Tibial nerve (tissue), 4 donors: ENCODE measurements around the gene ETV2. TPM values are rescaled to one million over a fixed set of nuclear protein-coding genes. Genes with fewer than 3 reads are reported as not detected.
"Not testable (repeated sequence)": the region's sequence is repeated elsewhere in the genome, so short reads cannot be mapped to it uniquely, and the experiment has no call there.

Source experiments
- DNase-seq, 2 donors: peaks; one replicate each; pipeline ENCODE4 v3.0.0-alpha.2; 2019; ENCODE audit warnings: low spot score in 2 of 2
- H3K27ac ChIP-seq, 4 donors: fragments of 200-600 bp; sonication (generic) in 3 of 4; one replicate each; pipeline ENCODE4 v1.5.1; 2017 to 2019; ENCODE audit warnings: mild to moderate bottlenecking in 1 of 4
- H3K27me3 ChIP-seq, 2 donors: fragments of 200-600 bp; sonication (generic) in 1 of 2; one replicate each; pipeline versions ENCODE4 v1.5.1 to v1.6.0; 2017 to 2019
- H3K36me3 ChIP-seq, 3 donors: fragments of 200-600 bp; sonication (generic); one replicate each; pipeline ENCODE4 v1.5.1; 2018 to 2019
- H3K4me1 ChIP-seq, 4 donors: fragments of 200-600 bp; sonication (generic) in 3 of 4; one replicate each; pipeline ENCODE4 v1.5.1; 2017 to 2019
- H3K4me3 ChIP-seq, 4 donors: fragments of 200-600 bp; sonication (generic) in 3 of 4; one replicate each; pipeline ENCODE4 v1.5.1; 2017 to 2019; ENCODE audit warnings: mild to moderate bottlenecking in 1 of 4, moderate library complexity in 1 of 4
- H3K9me3 ChIP-seq, 4 donors: fragments of 200-600 bp; sonication (generic) in 3 of 4; one replicate each; pipeline ENCODE4 v1.5.1; 2017 to 2019
- EP300 ChIP-seq, 2 donors: sonication (generic); formaldehyde crosslinking; IDR thresholded peaks; one replicate each; pipeline ENCODE4 v1.6.1; 2017; ENCODE audit warnings: antibody characterized with exemption in 2 of 2, mild to moderate bottlenecking in 1 of 2
- POLR2A ChIP-seq, 2 donors: fragments of 450-650 bp; IDR thresholded peaks; one replicate each; pipeline ENCODE4 v1.6.1; 2017; ENCODE audit warnings: antibody characterized with exemption in 2 of 2, mild to moderate bottlenecking in 2 of 2, moderate library complexity in 2 of 2
- whole genome bisulfite sequencing, 2 donors: methylation state at CpG; one replicate each; pipeline ENCODE4 v1.1.5; 2018; 5-methylcytosine and 5-hydroxymethylcytosine counted together
- total RNA-seq, 4 donors: library from RNA; depleted of rRNA; stranded (reverse); fragments of >200 nt; gene quantifications; one replicate each; pipeline ENCODE4 v1.1.0, GENCODE V29; 2016
- TF ChIP-seq, protein P1 (sequence below), 5 experiments: fragments of 200-600 bp in 3 of 5; fragments of 450-650 bp in 2 of 5; sonication (generic) in 3 of 5; IDR thresholded peaks; one replicate each; pipeline ENCODE4 v1.5.1; 2016 to 2019; ENCODE audit warnings: antibody characterized with exemption in 5 of 5, mild to moderate bottlenecking in 3 of 5, moderate library complexity in 2 of 5

ETV2 gene
- total RNA-seq, 4 donors from 2014 or later, result 0.84 to 2.2 TPM; not detected in 2

DNA sequence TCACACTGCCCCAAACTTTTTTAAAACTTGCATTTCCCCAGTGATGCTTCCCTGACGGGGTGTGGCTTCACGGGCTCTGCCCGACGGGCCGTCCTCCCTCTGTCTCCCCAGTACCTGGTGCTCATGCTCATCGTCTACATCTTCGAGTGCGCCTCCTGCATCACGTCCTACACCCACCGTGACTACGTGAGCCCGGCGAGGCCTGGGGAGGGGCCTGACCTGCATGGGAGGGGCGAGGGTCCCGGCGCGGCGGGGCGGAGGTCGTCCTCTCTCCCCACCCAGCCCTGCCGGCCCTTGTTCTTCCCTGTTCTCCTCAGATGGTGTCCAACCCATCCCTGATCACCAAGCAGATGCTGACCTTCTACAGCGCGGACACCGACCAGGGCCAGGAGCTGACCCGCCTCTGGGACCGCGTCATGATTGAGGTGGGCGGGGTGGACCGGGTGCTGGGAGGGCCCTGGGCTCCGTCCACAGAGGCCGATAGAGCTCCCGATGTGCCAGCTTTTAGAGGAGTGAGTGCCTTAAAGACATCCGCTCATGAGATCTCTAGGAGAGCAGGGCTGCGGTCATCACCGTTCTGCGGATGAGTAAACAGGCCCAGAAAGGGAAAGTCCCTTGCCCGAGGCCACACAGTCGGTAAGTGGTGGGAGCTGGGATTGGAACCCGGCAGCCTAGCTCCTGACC, 31.7 kb downstream of the ETV2 start:
- no peak for DNase-seq
- Histone ChIP-seq H3K27ac (no peak overlapping the region), H3K36me3 (no peaks in the 10 kb centered on the region), H3K4me3 (peak overlapping the region in 2 of 4 donors; percentile 15 to 20), H3K4me1 (peaks cover 0 to 6% (median 0%) of the 10 kb centered on the region in 4 donors), H3K9me3 (no peaks in the 10 kb centered on the region), H3K27me3 (peaks cover 0 to 47% of the 10 kb centered on the region in 2 donors)
- TF ChIP-seq POLR2A (IDR thresholded peaks at IDR 0.05) (no peak), EP300 (IDR thresholded peaks at IDR 0.05) (no peak)
- TF ChIP-seq, protein P1, sequence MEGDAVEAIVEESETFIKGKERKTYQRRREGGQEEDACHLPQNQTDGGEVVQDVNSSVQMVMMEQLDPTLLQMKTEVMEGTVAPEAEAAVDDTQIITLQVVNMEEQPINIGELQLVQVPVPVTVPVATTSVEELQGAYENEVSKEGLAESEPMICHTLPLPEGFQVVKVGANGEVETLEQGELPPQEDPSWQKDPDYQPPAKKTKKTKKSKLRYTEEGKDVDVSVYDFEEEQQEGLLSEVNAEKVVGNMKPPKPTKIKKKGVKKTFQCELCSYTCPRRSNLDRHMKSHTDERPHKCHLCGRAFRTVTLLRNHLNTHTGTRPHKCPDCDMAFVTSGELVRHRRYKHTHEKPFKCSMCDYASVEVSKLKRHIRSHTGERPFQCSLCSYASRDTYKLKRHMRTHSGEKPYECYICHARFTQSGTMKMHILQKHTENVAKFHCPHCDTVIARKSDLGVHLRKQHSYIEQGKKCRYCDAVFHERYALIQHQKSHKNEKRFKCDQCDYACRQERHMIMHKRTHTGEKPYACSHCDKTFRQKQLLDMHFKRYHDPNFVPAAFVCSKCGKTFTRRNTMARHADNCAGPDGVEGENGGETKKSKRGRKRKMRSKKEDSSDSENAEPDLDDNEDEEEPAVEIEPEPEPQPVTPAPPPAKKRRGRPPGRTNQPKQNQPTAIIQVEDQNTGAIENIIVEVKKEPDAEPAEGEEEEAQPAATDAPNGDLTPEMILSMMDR (IDR thresholded peaks at IDR 0.05), result no peak
- 6 to 8% methylated on average over 17 to 31 of the region's 39 CpGs for WGBS, 2 donors

DNA sequence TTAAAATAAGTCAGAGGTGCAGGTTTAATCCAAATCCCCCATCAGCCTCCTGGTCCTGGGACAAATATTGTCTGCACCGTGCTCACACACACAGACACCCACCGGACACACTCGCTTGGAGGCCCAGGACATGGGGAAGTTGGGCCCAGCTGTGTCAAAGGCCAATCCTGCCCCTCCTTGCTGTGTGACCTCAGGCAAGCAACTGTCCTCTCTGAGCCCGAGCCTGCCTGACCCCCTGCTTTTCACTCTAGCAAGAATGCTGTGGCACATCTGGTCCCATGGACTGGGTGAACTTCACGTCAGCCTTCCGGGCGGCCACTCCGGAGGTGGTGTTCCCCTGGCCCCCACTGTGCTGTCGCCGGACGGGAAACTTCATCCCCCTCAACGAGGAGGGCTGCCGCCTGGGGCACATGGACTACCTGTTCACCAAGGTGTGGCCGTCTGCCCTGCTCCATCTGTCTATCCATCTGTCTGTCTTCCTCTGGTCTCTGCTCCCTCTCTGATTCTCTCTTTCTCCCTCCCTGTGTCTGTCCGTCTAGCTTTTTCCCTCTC, 34.1 kb downstream of the ETV2 start:
- no peak for DNase-seq
- H3K36me3 ChIP-seq, result no peaks in the 10 kb centered on the region
- peaks cover 0 to 47% of the 10 kb centered on the region in 2 donors for H3K27me3 ChIP-seq
- H3K4me3 ChIP-seq, result no peak overlapping the region
- no peaks in the 10 kb centered on the region for H3K9me3 ChIP-seq
- 68 to 76% methylated on average over 15 of the region's 15 CpGs for WGBS, 2 donors
- TF ChIP-seq POLR2A (IDR thresholded peaks at IDR 0.05) (no peak), EP300 (IDR thresholded peaks at IDR 0.05) (no peak)
- no peak overlapping the region for H3K27ac ChIP-seq
- peaks cover 0 to 6% (median 0%) of the 10 kb centered on the region in 4 donors for H3K4me1 ChIP-seq

DNA sequence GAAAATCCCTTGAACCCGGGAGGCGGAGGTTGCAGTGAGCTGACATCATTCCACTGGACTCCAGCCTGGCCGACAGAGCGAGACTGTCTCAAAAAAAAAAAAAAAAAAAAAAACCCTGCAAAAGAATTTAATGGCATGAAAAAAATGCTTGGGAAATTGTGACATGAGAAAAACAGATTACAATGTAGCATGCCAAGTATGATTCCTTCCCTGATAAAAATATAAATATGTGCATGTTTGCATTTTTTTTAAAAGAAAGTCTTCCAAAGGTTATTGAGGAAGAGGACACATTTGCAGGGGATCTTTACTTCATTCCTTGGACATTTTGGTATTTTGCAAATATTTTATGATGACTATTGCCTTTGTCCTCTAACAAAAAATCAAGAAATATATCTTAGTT, 48.3 kb downstream of the ETV2 start:
- Histone ChIP-seq H3K27ac (no peak overlapping the region), H3K4me1 (no peaks in the 10 kb centered on the region), H3K27me3 (peaks cover 0 to 3% of the 10 kb centered on the region in 2 donors), H3K4me3 (no peak overlapping the region), H3K9me3 (no peaks in the 10 kb centered on the region), H3K36me3 (no peaks in the 10 kb centered on the region)
- 20 to 42% methylated on average over 4 of the region's 4 CpGs for WGBS, 2 donors
- no peak for DNase-seq
- TF ChIP-seq, protein P1 (IDR thresholded peaks at IDR 0.05), result no peak
- TF ChIP-seq POLR2A (IDR thresholded peaks at IDR 0.05) (no peak), EP300 (IDR thresholded peaks at IDR 0.05) (no peak)

DNA sequence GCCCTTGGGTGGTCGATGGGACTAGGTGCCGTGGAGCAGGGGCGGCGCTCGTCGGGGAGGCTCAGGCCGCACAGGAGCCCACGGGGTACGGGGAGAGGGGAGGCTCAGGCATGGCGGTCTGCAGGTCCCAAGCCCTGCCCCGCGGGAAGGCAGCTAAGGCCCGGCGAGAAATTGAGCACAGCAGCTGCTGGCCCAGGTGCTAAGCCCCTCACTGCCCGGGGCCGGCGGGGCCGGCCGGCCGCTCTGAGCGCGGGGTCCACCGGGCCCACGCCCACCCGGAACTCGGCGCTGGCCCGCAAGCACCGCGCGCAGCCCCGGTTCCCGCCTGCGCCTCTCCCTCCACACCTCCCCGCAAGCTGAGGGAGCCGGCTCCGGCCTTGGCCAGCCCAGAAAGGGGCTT, 49.6 kb downstream of the ETV2 start:
- H3K4me1 ChIP-seq, H3K36me3 ChIP-seq, H3K27ac ChIP-seq, H3K9me3 ChIP-seq, H3K4me3 ChIP-seq, H3K27me3 ChIP-seq, DNase-seq: not testable (repeated sequence)
- WGBS, 2 donors, result 92 to 93% methylated on average over 23 to 34 of the region's 37 CpGs

DNA sequence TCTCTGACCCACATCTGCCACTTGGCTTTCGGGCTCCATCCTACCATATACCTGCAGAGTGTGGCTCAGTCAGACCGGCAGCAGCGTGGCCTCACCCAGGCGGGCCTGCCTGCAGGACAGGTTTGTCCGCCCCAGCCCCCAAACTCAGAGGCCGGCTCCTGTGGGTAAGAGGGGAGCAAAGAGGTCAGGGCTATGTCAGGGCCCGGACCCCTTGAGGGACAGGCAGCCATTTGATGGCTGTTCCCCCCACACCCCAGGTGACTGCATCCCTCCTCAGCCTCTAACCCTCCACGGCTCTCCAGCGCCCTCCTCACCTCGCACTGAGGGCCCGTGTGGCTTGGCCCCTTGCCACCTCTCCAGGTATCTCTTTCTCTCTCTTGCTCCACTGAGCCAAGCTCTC, 50.5 kb downstream of the ETV2 start:
- no peaks in the 10 kb centered on the region for H3K9me3 ChIP-seq
- DNase-seq, result no peak
- H3K4me3 ChIP-seq, result no peak overlapping the region
- no peaks in the 10 kb centered on the region for H3K36me3 ChIP-seq
- H3K4me1 ChIP-seq, result no peaks in the 10 kb centered on the region
- TF ChIP-seq POLR2A (IDR thresholded peaks at IDR 0.05), result no peak
- TF ChIP-seq EP300 (IDR thresholded peaks at IDR 0.05), result no peak
- TF ChIP-seq, protein P1 (IDR thresholded peaks at IDR 0.05), result no peak
- WGBS, 2 donors, result 83 to 84% methylated on average over 11 of the region's 11 CpGs
- H3K27ac ChIP-seq, result no peak overlapping the region
- H3K27me3 ChIP-seq, result peaks cover 0 to 3% of the 10 kb centered on the region in 2 donors

DNA sequence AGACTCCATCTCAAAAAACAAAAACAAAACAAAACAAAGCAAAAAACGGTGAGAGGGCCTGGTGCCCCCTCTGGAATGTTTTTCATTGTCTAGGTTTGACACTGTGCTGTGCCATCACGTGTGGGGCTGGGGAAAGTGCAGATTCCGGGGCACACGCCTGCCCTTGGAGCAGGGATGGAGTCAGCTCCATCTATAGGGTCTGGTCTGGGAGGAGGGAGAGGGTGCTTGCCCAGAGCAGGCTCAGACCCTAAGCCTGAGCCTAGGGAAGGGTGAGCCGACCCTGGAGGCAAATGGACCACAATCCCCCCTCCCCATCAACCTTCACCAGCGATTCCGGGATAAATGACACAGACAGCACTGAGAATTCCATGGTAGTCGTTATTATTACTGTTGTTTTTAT, 51.9 kb downstream of the ETV2 start:
- TF ChIP-seq EP300 (IDR thresholded peaks at IDR 0.05) (no peak), POLR2A (IDR thresholded peaks at IDR 0.05) (no peak)
- TF ChIP-seq, protein P1 (IDR thresholded peaks at IDR 0.05), result no peak
- H3K4me1 ChIP-seq, result no peaks in the 10 kb centered on the region
- H3K9me3 ChIP-seq, result no peaks in the 10 kb centered on the region
- WGBS, 2 donors, result 7 to 21% methylated on average over 7 to 8 of the region's 8 CpGs
- no peaks in the 10 kb centered on the region for H3K36me3 ChIP-seq
- H3K4me3 ChIP-seq, result no peak overlapping the region
- H3K27me3 ChIP-seq, result no peaks in the 10 kb centered on the region
- no peak overlapping the region for H3K27ac ChIP-seq
- DNase-seq, result no peak
